ENCODE data around the gene IFNE. TPM values are rescaled to one million over a fixed set of nuclear protein-coding genes. Genes with fewer than 3 reads are reported as not detected.

Gene IFNE
- total and polyA plus RNA-seq, 4 donors: not detected

- H3K4me3 ChIP-seq (ENCODE audit: low read depth in 1 of 3, low read length in 3 of 3): no peak overlapping the region
- H3K36me3 ChIP-seq (ENCODE audit: control insufficient read depth in 4 of 4, insufficient read depth in 3 of 4, low read depth in 1 of 4, low read length in 3 of 4): no peaks in the 10 kb centered on the region
- no peak overlapping the region for H3K27ac ChIP-seq (ENCODE audit: low read depth in 1 of 2, low read length in 2 of 2)
- no peak overlapping the region for H3K9ac ChIP-seq (ENCODE audit: low read depth in 1 of 2, low read length in 2 of 2)
- H3K9me3 ChIP-seq (ENCODE audit: control insufficient read depth in 4 of 4, low read length in 3 of 4): no peaks in the 10 kb centered on the region
- peaks cover 0 to 2% (median 0%) of the 10 kb centered on the region in 4 donors for H3K27me3 ChIP-seq (ENCODE audit: control insufficient read depth in 4 of 4, insufficient read depth in 4 of 4, low read length in 3 of 4)
- no peak for DNase-seq (ENCODE audit: low spot score)
- 33% methylated on average over 4 of the region's 4 CpGs for WGBS
- H3K4me1 ChIP-seq (ENCODE audit: control insufficient read depth in 4 of 4, insufficient read depth in 4 of 4, low read length in 3 of 4): no peaks in the 10 kb centered on the region
- TF ChIP-seq HNF4G (IDR thresholded peaks at IDR 0.05): no peak
- no peak for TF ChIP-seq TAF1 (conservative IDR thresholded peaks at IDR 0.05)
These were observed 24.7 kb upstream of the IFNE start for GRCh38 chr9:21506626-21507482.

DNA sequence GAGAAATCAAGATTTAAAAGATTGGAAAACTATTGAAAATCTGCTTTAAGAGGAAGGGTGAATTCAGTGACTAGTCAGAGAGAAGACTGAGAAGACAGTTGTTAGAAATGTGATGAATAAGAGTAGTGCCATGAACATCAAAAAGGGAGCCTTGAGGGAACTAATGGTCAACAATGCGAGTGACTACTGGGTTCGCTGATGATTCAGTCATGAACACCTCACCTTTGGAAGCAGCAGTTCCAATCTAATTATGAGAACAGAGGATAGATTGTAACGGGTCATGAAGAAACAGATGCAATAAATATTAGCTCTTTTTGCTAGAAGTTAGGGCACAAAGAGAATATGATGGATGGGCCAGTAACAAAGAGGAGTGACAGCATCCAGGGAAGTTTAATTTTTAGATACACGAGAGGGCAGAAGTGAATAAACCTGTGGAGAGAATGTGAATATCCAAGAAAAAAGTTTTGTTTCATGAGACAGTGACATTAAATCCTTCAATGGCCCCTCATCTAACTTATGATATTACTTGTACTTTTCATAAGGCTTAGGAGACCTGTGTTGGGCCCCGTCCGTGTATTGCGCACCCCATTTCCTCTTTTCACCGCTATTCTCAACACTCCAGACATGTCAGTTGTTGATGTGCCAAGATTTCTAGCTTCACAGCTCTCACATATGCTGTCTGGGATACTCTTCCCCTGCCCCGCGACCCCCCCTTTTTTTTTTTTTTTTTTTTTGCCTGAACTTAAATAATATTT is 23.5 kb upstream of the IFNE start:
- H3K9ac ChIP-seq (ENCODE audit: low read depth in 1 of 2, low read length in 2 of 2): no peak overlapping the region
- no peaks in the 10 kb centered on the region for H3K9me3 ChIP-seq (ENCODE audit: control insufficient read depth in 4 of 4, low read length in 3 of 4)
- DNase-seq (ENCODE audit: low spot score): no peak
- H3K36me3 ChIP-seq (ENCODE audit: control insufficient read depth in 4 of 4, insufficient read depth in 3 of 4, low read depth in 1 of 4, low read length in 3 of 4): no peaks in the 10 kb centered on the region
- no peak overlapping the region for H3K4me3 ChIP-seq (ENCODE audit: low read depth in 1 of 3, low read length in 3 of 3)
- H3K27ac ChIP-seq (ENCODE audit: low read depth in 1 of 2, low read length in 2 of 2): no peak overlapping the region
- no peaks in the 10 kb centered on the region for H3K4me1 ChIP-seq (ENCODE audit: control insufficient read depth in 4 of 4, insufficient read depth in 4 of 4, low read length in 3 of 4)
- WGBS: 73% methylated on average over 10 of the region's 10 CpGs
- H3K27me3 ChIP-seq (ENCODE audit: control insufficient read depth in 4 of 4, insufficient read depth in 4 of 4, low read length in 3 of 4): peaks cover 0 to 2% (median 0%) of the 10 kb centered on the region in 4 donors
- TF ChIP-seq RAD21 (IDR thresholded peaks at IDR 0.05): no peak
- TF ChIP-seq, protein P1, sequence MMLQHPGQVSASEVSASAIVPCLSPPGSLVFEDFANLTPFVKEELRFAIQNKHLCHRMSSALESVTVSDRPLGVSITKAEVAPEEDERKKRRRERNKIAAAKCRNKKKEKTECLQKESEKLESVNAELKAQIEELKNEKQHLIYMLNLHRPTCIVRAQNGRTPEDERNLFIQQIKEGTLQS (IDR thresholded peaks at IDR 0.05): no peak
- TF ChIP-seq, protein P2, sequence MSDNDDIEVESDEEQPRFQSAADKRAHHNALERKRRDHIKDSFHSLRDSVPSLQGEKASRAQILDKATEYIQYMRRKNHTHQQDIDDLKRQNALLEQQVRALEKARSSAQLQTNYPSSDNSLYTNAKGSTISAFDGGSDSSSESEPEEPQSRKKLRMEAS (IDR thresholded peaks at IDR 0.05): no peak
- TF ChIP-seq FOXA1 (IDR thresholded peaks at IDR 0.05): no peak
- no peak for TF ChIP-seq JUND (IDR thresholded peaks at IDR 0.05)
- no peak for TF ChIP-seq HNF4G (IDR thresholded peaks at IDR 0.05)
- TF ChIP-seq, protein P3, sequence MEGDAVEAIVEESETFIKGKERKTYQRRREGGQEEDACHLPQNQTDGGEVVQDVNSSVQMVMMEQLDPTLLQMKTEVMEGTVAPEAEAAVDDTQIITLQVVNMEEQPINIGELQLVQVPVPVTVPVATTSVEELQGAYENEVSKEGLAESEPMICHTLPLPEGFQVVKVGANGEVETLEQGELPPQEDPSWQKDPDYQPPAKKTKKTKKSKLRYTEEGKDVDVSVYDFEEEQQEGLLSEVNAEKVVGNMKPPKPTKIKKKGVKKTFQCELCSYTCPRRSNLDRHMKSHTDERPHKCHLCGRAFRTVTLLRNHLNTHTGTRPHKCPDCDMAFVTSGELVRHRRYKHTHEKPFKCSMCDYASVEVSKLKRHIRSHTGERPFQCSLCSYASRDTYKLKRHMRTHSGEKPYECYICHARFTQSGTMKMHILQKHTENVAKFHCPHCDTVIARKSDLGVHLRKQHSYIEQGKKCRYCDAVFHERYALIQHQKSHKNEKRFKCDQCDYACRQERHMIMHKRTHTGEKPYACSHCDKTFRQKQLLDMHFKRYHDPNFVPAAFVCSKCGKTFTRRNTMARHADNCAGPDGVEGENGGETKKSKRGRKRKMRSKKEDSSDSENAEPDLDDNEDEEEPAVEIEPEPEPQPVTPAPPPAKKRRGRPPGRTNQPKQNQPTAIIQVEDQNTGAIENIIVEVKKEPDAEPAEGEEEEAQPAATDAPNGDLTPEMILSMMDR (IDR thresholded peaks at IDR 0.05; ENCODE audit: low read depth, low read length, missing input control): no peak
- no peak for TF ChIP-seq RXRA (IDR thresholded peaks at IDR 0.05)
- TF ChIP-seq HNF4A (conservative IDR thresholded peaks at IDR 0.05): no peak
- TF ChIP-seq NR2F2 (IDR thresholded peaks at IDR 0.05): no peak
- no peak for TF ChIP-seq TAF1 (conservative IDR thresholded peaks at IDR 0.05)

DNA sequence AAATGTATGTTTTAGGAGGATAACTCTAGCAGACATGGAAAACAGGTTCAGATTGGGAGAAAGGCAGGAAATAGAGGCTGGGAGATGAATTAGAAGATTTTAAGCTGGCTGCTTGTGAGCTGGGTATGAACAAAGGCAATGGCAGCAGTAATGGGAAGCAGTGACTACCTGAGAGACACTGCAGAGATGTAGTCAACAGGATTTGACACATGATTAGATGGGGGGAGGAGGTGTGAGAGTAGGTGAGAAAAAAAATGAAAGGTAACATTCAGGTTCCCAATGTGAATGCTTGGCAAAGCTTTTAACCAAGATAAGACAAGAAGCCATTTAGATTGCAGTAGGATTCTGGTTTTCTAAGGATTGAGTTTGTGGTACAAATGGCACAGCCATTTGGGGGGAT is 22.8 kb upstream of the IFNE start:
- peaks cover 0 to 2% (median 0%) of the 10 kb centered on the region in 4 donors for H3K27me3 ChIP-seq (ENCODE audit: control insufficient read depth in 4 of 4, insufficient read depth in 4 of 4, low read length in 3 of 4)
- DNase-seq (ENCODE audit: low spot score): no peak
- H3K36me3 ChIP-seq (ENCODE audit: control insufficient read depth in 4 of 4, insufficient read depth in 3 of 4, low read depth in 1 of 4, low read length in 3 of 4): no peaks in the 10 kb centered on the region
- no peaks in the 10 kb centered on the region for H3K4me1 ChIP-seq (ENCODE audit: control insufficient read depth in 4 of 4, insufficient read depth in 4 of 4, low read length in 3 of 4)
- H3K27ac ChIP-seq (ENCODE audit: low read depth in 1 of 2, low read length in 2 of 2): no peak overlapping the region
- H3K4me3 ChIP-seq (ENCODE audit: low read depth in 1 of 3, low read length in 3 of 3): no peak overlapping the region
- H3K9ac ChIP-seq (ENCODE audit: low read depth in 1 of 2, low read length in 2 of 2): no peak overlapping the region
- H3K9me3 ChIP-seq (ENCODE audit: control insufficient read depth in 4 of 4, low read length in 3 of 4): no peaks in the 10 kb centered on the region
- TF ChIP-seq JUND (IDR thresholded peaks at IDR 0.05): no peak
- TF ChIP-seq TAF1 (conservative IDR thresholded peaks at IDR 0.05): no peak
- no peak for TF ChIP-seq SP1 (IDR thresholded peaks at IDR 0.05)
- TF ChIP-seq, protein P4, sequence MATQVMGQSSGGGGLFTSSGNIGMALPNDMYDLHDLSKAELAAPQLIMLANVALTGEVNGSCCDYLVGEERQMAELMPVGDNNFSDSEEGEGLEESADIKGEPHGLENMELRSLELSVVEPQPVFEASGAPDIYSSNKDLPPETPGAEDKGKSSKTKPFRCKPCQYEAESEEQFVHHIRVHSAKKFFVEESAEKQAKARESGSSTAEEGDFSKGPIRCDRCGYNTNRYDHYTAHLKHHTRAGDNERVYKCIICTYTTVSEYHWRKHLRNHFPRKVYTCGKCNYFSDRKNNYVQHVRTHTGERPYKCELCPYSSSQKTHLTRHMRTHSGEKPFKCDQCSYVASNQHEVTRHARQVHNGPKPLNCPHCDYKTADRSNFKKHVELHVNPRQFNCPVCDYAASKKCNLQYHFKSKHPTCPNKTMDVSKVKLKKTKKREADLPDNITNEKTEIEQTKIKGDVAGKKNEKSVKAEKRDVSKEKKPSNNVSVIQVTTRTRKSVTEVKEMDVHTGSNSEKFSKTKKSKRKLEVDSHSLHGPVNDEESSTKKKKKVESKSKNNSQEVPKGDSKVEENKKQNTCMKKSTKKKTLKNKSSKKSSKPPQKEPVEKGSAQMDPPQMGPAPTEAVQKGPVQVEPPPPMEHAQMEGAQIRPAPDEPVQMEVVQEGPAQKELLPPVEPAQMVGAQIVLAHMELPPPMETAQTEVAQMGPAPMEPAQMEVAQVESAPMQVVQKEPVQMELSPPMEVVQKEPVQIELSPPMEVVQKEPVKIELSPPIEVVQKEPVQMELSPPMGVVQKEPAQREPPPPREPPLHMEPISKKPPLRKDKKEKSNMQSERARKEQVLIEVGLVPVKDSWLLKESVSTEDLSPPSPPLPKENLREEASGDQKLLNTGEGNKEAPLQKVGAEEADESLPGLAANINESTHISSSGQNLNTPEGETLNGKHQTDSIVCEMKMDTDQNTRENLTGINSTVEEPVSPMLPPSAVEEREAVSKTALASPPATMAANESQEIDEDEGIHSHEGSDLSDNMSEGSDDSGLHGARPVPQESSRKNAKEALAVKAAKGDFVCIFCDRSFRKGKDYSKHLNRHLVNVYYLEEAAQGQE (IDR thresholded peaks at IDR 0.05): no peak
- no peak for TF ChIP-seq RAD21 (IDR thresholded peaks at IDR 0.05)
- TF ChIP-seq, protein P1 (IDR thresholded peaks at IDR 0.05): no peak
- TF ChIP-seq ZBTB33 (IDR thresholded peaks at IDR 0.05): no peak
- no peak for TF ChIP-seq EGR1 (IDR thresholded peaks at IDR 0.05; ENCODE audit: low read depth in 2 of 2)
- no peak for TF ChIP-seq RXRA (IDR thresholded peaks at IDR 0.05)
- TF ChIP-seq HNF4A (conservative IDR thresholded peaks at IDR 0.05): no peak
- TF ChIP-seq NR2F2 (IDR thresholded peaks at IDR 0.05): no peak
- TF ChIP-seq, protein P2 (IDR thresholded peaks at IDR 0.05): no peak
- no peak for TF ChIP-seq YY1 (IDR thresholded peaks at IDR 0.05)
- no peak for TF ChIP-seq HNF4G (IDR thresholded peaks at IDR 0.05)
- TF ChIP-seq FOXA2 (IDR thresholded peaks at IDR 0.05): no peak

All from liver (tissue), 9 donors.